ENCODE measurements around the gene AGBL1. TPM values are rescaled to one million over a fixed set of nuclear protein-coding genes. Genes with fewer than 3 reads are reported as not detected.

The AGBL1 gene
- total and polyA plus RNA-seq, 7 donors = 0.96 to 34.8 (median 6.6) TPM

DNA sequence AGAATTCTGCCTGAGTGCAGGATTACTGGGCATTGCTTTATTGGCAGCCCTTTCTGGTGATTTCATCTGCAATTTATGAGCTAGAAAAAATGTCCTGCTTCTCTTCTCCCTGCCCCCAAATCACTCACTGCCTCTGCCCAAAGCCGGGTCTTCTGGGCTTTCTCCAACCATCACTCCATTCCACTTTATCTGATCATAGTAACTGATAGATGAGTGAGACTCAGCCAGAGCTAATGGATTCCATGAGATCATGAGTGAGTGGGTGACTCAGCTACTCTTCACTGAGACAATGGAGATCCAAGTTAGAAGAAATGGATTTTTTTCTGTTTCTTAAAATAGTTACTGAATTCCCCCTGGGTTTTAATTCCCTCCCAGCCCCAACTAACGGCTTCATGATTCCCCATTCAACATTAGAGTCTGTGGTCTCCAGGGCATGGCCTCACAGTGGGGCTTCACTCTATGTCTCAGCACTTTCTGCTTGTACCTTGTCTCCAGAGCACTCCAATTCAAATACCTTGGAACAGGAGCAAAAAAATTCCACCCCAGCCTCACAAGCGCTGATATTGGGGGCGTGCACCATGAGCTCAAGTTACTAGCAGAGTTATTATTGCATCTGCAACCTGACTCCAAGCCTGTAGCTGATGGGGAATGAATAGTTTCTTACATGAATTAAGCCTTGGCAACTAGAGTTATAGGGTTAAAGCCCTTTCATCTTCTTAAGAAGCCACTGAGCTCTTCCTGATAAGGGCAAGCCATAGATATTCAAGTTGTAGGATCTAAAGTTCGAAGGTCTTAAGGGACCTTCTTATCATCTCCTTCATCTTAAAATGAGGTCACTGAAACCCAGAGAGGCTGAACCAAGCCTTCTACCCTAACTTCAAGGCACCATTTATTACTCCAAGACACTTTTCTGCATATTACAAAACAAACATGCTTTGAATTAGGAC, 85.9 kb downstream of the AGBL1 start:
- Histone ChIP-seq H3K4me3 (no peak overlapping the region), H3K36me3 (ENCODE audit: insufficient read depth in 1 of 2, low read depth in 1 of 2) (no peaks in the 10 kb centered on the region), H3K27me3 (ENCODE audit: insufficient read depth in 3 of 3, low read length in 2 of 3) (no peaks in the 10 kb centered on the region), H3K4me1 (peaks cover 52% of the 10 kb centered on the region), H3K27ac (peak overlapping the region; percentile 92), H3K9me3 (no peaks in the 10 kb centered on the region)
- TF ChIP-seq, protein P1, sequence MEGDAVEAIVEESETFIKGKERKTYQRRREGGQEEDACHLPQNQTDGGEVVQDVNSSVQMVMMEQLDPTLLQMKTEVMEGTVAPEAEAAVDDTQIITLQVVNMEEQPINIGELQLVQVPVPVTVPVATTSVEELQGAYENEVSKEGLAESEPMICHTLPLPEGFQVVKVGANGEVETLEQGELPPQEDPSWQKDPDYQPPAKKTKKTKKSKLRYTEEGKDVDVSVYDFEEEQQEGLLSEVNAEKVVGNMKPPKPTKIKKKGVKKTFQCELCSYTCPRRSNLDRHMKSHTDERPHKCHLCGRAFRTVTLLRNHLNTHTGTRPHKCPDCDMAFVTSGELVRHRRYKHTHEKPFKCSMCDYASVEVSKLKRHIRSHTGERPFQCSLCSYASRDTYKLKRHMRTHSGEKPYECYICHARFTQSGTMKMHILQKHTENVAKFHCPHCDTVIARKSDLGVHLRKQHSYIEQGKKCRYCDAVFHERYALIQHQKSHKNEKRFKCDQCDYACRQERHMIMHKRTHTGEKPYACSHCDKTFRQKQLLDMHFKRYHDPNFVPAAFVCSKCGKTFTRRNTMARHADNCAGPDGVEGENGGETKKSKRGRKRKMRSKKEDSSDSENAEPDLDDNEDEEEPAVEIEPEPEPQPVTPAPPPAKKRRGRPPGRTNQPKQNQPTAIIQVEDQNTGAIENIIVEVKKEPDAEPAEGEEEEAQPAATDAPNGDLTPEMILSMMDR (IDR thresholded peaks at IDR 0.05) = no peak
- DNase-seq (no peak), ATAC-seq (no peak)
- intact Hi-C loops (cut with DNase I) = no loop called here
- WGBS, 3 donors = 28 to 38% (median 31%) methylated on average over 5 of the region's 5 CpGs

GRCh38 chr15:86167841-86168240, 88.2 kb downstream of the AGBL1 start:
- H3K27ac ChIP-seq = no peak overlapping the region
- DNase-seq = no peak
- peaks cover 32% of the 10 kb centered on the region for H3K4me1 ChIP-seq
- H3K27me3 ChIP-seq (ENCODE audit: insufficient read depth in 3 of 3, low read length in 2 of 3) = no peaks in the 10 kb centered on the region
- intact Hi-C loops (cut with DNase I) = no loop called here
- TF ChIP-seq, protein P1 (IDR thresholded peaks at IDR 0.05) = no peak
- no peak overlapping the region for H3K4me3 ChIP-seq
- H3K36me3 ChIP-seq (ENCODE audit: insufficient read depth in 1 of 2, low read depth in 1 of 2) = no peaks in the 10 kb centered on the region
- ATAC-seq = no peak
- H3K9me3 ChIP-seq = no peaks in the 10 kb centered on the region

- intact Hi-C loops (cut with DNase I) = no loop called here
- TF ChIP-seq, protein P1 (IDR thresholded peaks at IDR 0.05) = no peak
These were observed 99.2 kb downstream of the AGBL1 start for GRCh38 chr15:86178845-86179244.

GRCh38 chr15:86183596-86184491, 104.2 kb downstream of the AGBL1 start:
- intact Hi-C loops (cut with DNase I) = no loop called here
- H3K36me3 ChIP-seq (ENCODE audit: insufficient read depth in 1 of 2, low read depth in 1 of 2) = no peaks in the 10 kb centered on the region
- H3K4me3 ChIP-seq = no peak overlapping the region
- DNase-seq = peak; percentile 49 to 77
- H3K4me1 ChIP-seq = peaks cover 13% of the 10 kb centered on the region
- ATAC-seq = peak; percentile 98 to 100 (median 99)
- no peaks in the 10 kb centered on the region for H3K27me3 ChIP-seq (ENCODE audit: insufficient read depth in 3 of 3, low read length in 2 of 3)
- H3K27ac ChIP-seq = peak overlapping the region; percentile 84
- TF ChIP-seq, protein P1 (IDR thresholded peaks at IDR 0.05) = no peak
- WGBS, 3 donors = 27 to 30% (median 28%) methylated on average over 6 of the region's 6 CpGs
- H3K9me3 ChIP-seq = no peaks in the 10 kb centered on the region

More at GRCh38 chr15:86178845-86179244, 99.2 kb downstream of the AGBL1 start:
- no peaks in the 10 kb centered on the region for H3K27me3 ChIP-seq (ENCODE audit: insufficient read depth in 3 of 3, low read length in 2 of 3)
- H3K9me3 ChIP-seq = no peaks in the 10 kb centered on the region
- no peaks in the 10 kb centered on the region for H3K36me3 ChIP-seq (ENCODE audit: insufficient read depth in 1 of 2, low read depth in 1 of 2)
- no peak overlapping the region for H3K4me3 ChIP-seq
- DNase-seq = no peak
- H3K27ac ChIP-seq = no peak overlapping the region
- WGBS, 3 donors = 60 to 68% (median 67%) methylated on average over 2 of the region's 2 CpGs
- ATAC-seq = peak in 1 of 4 donors; percentile 44
- peaks cover 9% of the 10 kb centered on the region for H3K4me1 ChIP-seq

Measured in psoas muscle (tissue), 8 donors.